ENCODE data around the gene KIF26B. TPM values are rescaled to one million over a fixed set of nuclear protein-coding genes. Genes with fewer than 3 reads are reported as not detected.

Gene KIF26B
- total RNA-seq, 1 experiment from 2014 or later, result 1.2 TPM

DNA sequence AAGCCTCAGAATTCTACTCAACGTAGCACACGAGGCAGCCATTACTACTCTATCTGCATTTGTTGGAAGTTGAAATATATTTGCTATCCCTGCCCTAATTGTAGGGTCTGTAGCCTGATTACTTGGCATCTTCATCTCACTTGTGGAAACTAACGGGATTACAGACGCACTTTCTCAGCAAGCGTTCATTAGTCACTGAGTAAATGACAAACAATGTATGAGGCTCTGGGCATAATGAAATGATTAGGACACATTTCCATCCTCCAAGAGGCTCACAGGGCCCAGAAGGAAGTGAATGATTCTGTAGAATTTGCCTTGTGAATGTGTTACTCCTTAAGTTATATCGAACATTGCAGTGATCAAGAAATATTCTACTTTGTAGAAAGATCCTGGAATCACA lies 78.1 kb downstream of the KIF26B start:
- TF ChIP-seq, protein P1, sequence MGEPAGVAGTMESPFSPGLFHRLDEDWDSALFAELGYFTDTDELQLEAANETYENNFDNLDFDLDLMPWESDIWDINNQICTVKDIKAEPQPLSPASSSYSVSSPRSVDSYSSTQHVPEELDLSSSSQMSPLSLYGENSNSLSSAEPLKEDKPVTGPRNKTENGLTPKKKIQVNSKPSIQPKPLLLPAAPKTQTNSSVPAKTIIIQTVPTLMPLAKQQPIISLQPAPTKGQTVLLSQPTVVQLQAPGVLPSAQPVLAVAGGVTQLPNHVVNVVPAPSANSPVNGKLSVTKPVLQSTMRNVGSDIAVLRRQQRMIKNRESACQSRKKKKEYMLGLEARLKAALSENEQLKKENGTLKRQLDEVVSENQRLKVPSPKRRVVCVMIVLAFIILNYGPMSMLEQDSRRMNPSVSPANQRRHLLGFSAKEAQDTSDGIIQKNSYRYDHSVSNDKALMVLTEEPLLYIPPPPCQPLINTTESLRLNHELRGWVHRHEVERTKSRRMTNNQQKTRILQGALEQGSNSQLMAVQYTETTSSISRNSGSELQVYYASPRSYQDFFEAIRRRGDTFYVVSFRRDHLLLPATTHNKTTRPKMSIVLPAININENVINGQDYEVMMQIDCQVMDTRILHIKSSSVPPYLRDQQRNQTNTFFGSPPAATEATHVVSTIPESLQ (CRISPR knock-in tag; IDR thresholded peaks at IDR 0.05), result no peak
- TF ChIP-seq TEAD1 (CRISPR knock-in tag; IDR thresholded peaks at IDR 0.05) (no peak), ZBTB21 (CRISPR knock-in tag; IDR thresholded peaks at IDR 0.05; ENCODE audit: borderline replicate concordance) (no peak), RORB (CRISPR knock-in tag; IDR thresholded peaks at IDR 0.05) (no peak), JUN (CRISPR knock-in tag; IDR thresholded peaks at IDR 0.05) (no peak), RELA (CRISPR knock-in tag; IDR thresholded peaks at IDR 0.05; ENCODE audit: borderline replicate concordance) (no peak)
- TF ChIP-seq, protein P2, sequence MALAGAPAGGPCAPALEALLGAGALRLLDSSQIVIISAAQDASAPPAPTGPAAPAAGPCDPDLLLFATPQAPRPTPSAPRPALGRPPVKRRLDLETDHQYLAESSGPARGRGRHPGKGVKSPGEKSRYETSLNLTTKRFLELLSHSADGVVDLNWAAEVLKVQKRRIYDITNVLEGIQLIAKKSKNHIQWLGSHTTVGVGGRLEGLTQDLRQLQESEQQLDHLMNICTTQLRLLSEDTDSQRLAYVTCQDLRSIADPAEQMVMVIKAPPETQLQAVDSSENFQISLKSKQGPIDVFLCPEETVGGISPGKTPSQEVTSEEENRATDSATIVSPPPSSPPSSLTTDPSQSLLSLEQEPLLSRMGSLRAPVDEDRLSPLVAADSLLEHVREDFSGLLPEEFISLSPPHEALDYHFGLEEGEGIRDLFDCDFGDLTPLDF (CRISPR knock-in tag; IDR thresholded peaks at IDR 0.05), result no peak
- TF ChIP-seq, protein P3, sequence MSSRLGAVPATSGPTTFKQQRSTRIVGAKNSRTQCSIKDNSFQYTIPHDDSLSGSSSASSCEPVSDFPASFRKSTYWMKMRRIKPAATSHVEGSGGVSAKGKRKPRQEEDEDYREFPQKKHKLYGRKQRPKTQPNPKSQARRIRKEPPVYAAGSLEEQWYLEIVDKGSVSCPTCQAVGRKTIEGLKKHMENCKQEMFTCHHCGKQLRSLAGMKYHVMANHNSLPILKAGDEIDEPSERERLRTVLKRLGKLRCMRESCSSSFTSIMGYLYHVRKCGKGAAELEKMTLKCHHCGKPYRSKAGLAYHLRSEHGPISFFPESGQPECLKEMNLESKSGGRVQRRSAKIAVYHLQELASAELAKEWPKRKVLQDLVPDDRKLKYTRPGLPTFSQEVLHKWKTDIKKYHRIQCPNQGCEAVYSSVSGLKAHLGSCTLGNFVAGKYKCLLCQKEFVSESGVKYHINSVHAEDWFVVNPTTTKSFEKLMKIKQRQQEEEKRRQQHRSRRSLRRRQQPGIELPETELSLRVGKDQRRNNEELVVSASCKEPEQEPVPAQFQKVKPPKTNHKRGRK (CRISPR knock-in tag; IDR thresholded peaks at IDR 0.05; ENCODE audit: borderline replicate concordance), result no peak
- TF ChIP-seq, protein P4, sequence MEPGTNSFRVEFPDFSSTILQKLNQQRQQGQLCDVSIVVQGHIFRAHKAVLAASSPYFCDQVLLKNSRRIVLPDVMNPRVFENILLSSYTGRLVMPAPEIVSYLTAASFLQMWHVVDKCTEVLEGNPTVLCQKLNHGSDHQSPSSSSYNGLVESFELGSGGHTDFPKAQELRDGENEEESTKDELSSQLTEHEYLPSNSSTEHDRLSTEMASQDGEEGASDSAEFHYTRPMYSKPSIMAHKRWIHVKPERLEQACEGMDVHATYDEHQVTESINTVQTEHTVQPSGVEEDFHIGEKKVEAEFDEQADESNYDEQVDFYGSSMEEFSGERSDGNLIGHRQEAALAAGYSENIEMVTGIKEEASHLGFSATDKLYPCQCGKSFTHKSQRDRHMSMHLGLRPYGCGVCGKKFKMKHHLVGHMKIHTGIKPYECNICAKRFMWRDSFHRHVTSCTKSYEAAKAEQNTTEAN (CRISPR knock-in tag; IDR thresholded peaks at IDR 0.05), result no peak
- TF ChIP-seq, protein P5, sequence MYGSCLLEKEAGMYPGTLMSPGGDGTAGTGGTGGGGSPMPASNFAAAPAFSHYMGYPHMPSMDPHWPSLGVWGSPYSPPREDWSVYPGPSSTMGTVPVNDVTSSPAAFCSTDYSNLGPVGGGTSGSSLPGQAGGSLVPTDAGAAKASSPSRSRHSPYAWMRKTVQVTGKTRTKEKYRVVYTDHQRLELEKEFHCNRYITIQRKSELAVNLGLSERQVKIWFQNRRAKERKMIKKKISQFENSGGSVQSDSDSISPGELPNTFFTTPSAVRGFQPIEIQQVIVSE (CRISPR knock-in tag; IDR thresholded peaks at IDR 0.05; ENCODE audit: borderline replicate concordance), result no peak
- Mint-ChIP-seq H3K27me3 (ENCODE audit: low read depth) (peaks cover 8% of the 10 kb centered on the region; the same call in 1 of the 2 replicates), H3K27ac (no peak overlapping the region), H3K9me3 (no peaks in the 10 kb centered on the region), H3K4me3 (no peak overlapping the region), H3K36me3 (no peaks in the 10 kb centered on the region), H3K4me1 (peaks cover 14% of the 10 kb centered on the region)
- POLR2A ChIA-PET, result no interaction called here
- CTCF ChIA-PET, result no interaction called here
- ATAC-seq (no peak), DNase-seq (ENCODE audit: low spot score) (no peak)

DNA sequence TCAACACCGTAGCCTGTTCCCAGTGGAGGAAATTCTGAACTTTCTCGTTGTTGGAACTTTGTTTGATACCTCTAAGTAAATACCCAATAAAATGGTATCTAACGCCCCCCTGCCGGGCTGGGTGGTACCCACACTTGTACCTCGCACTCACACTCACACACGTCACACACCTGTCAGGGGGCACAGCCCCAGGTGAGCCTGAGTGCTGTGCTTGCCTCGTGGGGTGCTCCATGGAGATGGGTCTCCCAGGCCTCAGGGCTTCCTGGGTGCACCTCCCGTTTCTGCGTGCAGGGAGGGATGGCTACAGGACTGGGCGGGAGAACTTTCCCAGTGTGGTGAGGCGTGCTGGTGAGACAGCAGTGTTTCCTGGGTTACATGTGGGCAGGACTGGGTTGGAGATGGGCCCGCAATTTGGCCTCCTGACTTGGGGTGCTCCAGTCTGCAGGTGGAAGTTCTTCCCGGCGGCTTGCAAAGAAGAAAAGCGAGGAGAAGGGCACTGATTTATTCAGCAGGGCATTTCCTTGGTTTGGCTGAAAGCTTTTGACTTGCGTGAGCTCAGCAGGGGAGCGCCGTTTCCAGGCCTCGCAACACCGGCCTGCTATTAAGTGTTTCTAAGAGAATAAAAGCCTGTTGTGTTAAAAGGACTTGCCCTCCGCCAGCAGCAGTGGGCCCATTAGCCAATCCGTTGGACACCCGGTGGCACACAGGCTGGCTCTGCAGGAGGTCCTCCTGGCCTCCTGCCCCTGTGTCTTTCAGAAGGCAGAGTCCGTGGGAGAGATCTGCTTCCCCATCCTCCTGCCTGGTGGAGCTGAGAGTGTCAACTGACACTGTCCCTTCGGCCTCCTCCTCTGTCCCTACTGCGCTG lies 79.7 kb downstream of the KIF26B start:
- no peaks in the 10 kb centered on the region for H3K36me3 Mint-ChIP-seq
- H3K4me3 Mint-ChIP-seq, result peak overlapping the region; percentile 12
- ATAC-seq (peak; percentile 82), DNase-seq (ENCODE audit: low spot score) (peak; percentile 56)
- TF ChIP-seq ZNF423 (CRISPR knock-in tag; IDR thresholded peaks at IDR 0.05), result peak; percentile 94
- TF ChIP-seq NFYB (CRISPR knock-in tag; conservative IDR thresholded peaks at IDR 0.05; ENCODE audit: low read depth), result no peak
- TF ChIP-seq, protein P6, sequence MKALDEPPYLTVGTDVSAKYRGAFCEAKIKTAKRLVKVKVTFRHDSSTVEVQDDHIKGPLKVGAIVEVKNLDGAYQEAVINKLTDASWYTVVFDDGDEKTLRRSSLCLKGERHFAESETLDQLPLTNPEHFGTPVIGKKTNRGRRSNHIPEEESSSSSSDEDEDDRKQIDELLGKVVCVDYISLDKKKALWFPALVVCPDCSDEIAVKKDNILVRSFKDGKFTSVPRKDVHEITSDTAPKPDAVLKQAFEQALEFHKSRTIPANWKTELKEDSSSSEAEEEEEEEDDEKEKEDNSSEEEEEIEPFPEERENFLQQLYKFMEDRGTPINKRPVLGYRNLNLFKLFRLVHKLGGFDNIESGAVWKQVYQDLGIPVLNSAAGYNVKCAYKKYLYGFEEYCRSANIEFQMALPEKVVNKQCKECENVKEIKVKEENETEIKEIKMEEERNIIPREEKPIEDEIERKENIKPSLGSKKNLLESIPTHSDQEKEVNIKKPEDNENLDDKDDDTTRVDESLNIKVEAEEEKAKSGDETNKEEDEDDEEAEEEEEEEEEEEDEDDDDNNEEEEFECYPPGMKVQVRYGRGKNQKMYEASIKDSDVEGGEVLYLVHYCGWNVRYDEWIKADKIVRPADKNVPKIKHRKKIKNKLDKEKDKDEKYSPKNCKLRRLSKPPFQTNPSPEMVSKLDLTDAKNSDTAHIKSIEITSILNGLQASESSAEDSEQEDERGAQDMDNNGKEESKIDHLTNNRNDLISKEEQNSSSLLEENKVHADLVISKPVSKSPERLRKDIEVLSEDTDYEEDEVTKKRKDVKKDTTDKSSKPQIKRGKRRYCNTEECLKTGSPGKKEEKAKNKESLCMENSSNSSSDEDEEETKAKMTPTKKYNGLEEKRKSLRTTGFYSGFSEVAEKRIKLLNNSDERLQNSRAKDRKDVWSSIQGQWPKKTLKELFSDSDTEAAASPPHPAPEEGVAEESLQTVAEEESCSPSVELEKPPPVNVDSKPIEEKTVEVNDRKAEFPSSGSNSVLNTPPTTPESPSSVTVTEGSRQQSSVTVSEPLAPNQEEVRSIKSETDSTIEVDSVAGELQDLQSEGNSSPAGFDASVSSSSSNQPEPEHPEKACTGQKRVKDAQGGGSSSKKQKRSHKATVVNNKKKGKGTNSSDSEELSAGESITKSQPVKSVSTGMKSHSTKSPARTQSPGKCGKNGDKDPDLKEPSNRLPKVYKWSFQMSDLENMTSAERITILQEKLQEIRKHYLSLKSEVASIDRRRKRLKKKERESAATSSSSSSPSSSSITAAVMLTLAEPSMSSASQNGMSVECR (CRISPR knock-in tag; IDR thresholded peaks at IDR 0.05; ENCODE audit: borderline replicate concordance), result no peak
- TF ChIP-seq HMGA2 (CRISPR knock-in tag; IDR thresholded peaks at IDR 0.05), result 0 out of 2 replicates have a peak, but pooled peaks have one; percentile 9
- TF ChIP-seq GABPB1 (CRISPR knock-in tag; IDR thresholded peaks at IDR 0.05), result no peak
- TF ChIP-seq NFE2L1 (CRISPR knock-in tag; IDR thresholded peaks at IDR 0.05), result no peak
- no peaks in the 10 kb centered on the region for H3K9me3 Mint-ChIP-seq
- peaks cover 8% of the 10 kb centered on the region; the same call in 1 of the 2 replicates for H3K27me3 Mint-ChIP-seq (ENCODE audit: low read depth)
- ChIA-PET CTCF (interaction anchor here (0.9 to 1.7 kb wide), 5 partner anchors 33 to 81 kb away, joined by 3 to 6 read pairs (median 5); partner anchors contain the start of gene KIF26B), POLR2A (no interaction called here)
- peaks cover 14% of the 10 kb centered on the region for H3K4me1 Mint-ChIP-seq
- H3K27ac Mint-ChIP-seq, result no peak overlapping the region
